Adrenal gland (tissue), 12 donors: ENCODE results near the gene CD247. TPM values are rescaled to one million over a fixed set of nuclear protein-coding genes. Genes with fewer than 3 reads are reported as not detected.

Experiments
- DNase-seq, 7 donors: peaks; one replicate each; pipeline ENCODE4 v3.0.0-alpha.2; 2019 to 2020
- H3K27ac ChIP-seq, 5 donors: fragments of 200-600 bp; sonication (generic) in 4 of 5; 1 replicate in 3 of 5; 2 replicates in 2 of 5; pipeline versions ENCODE4 v1.5.1 to v1.8.0; 2016 to 2020; ENCODE audit warnings: mild to moderate bottlenecking in 1 of 5
- H3K27me3 ChIP-seq: fragments of 200-600 bp; 2 replicates; pipeline ENCODE4 v1.8.0; 2021
- H3K36me3 ChIP-seq, 2 donors: fragments of 200-600 bp; replicated peaks in 1 of 2; 1 replicate in 1 of 2; 2 replicates in 1 of 2; pipeline versions ENCODE4 v1.5.1 to v1.8.0; 2018 to 2022
- H3K4me1 ChIP-seq, 2 donors: fragments of 200-600 bp; replicated peaks in 1 of 2; 1 replicate in 1 of 2; 2 replicates in 1 of 2; pipeline versions ENCODE4 v1.5.1 to v1.8.0; 2018 to 2021
- H3K4me3 ChIP-seq, 4 donors: fragments of 200-600 bp; sonication (generic) in 3 of 4; one replicate each; pipeline ENCODE4 v1.5.1; 2016 to 2018
- H3K9me3 ChIP-seq, 3 donors: fragments of 200-600 bp; sonication (generic) in 1 of 3; replicated peaks in 1 of 3; 1 replicate in 2 of 3; 2 replicates in 1 of 3; pipeline versions ENCODE4 v1.5.1 to v1.8.0; 2016 to 2021
- CTCF ChIP-seq, 6 experiments: fragments of 450-650 bp in 4 of 6; fragments of 200-600 bp in 2 of 6; sonication (generic) in 1 of 6; IDR thresholded peaks; 1 replicate in 5 of 6; 2 replicates in 1 of 6; pipeline versions ENCODE4 v1.5.1 to v1.8.0; 2016 to 2021; ENCODE audit warnings: antibody characterized with exemption in 6 of 6, mild to moderate bottlenecking in 2 of 6, moderate library complexity in 1 of 6
- POLR2A ChIP-seq, 2 donors: fragments of 450-650 bp; IDR thresholded peaks; one replicate each; pipeline ENCODE4 v1.6.1; 2017; ENCODE audit warnings: antibody characterized with exemption in 2 of 2, mild to moderate bottlenecking in 2 of 2, moderate library complexity in 1 of 2
- WGBS, 4 donors: extraction: QIAGEN DNeasy Blood & Tissue Kit in 2 of 4; methylation state at CpG; one replicate each; pipeline versions ENCODE4 v1.1.5 to v1.1.7; 2013 to 2017; 5-methylcytosine and 5-hydroxymethylcytosine counted together
- intact Hi-C, 2 donors: fragments of 100-400 bp; cut with DNase I; formaldehyde crosslinking; loops; one replicate each; pipeline versions ENCODE4 v1.14.1 to v1.15.0; 2022 to 2023
- polyA plus RNA-seq, 3 donors: library from polyadenylated mRNA; stranded (reverse); fragments of 200-250 nt in 2 of 3; fragments of 350-450 nt in 1 of 3; fragmentation: Illumina TruSeq in 1 of 3; extraction: RNeasy Lipid Tissue Mini Kit (QIAGEN cat#74804) in 1 of 3; gene quantifications; one replicate each; pipeline ENCODE4 v1.2.3, GENCODE V29; 2013 to 2014
- total RNA-seq, 9 donors: library from RNA; depleted of rRNA in 4 of 9; stranded (reverse); fragments of >200 nt in 4 of 9; fragments of 120-200 nt in 1 of 9; fragmentation: NEBNext Ultra II Directional in 1 of 9; extraction: Animal tissue kit (Norgen Biotek cat#: 25700) in 1 of 9; gene quantifications; one replicate each; pipeline versions ENCODE4 v1.1.0 to v1.2.4, GENCODE V29; 2013 to 2023
- donor health status: healthy with polysubstance abuse.
- donor health status: Bipolar disorder and iron deficiency.
- donor health status: DM: yes; HTN: yes; CAD: no.
- donor health status: DM: no; HTN: no; CAD: no.
- donor health status: DM: no; HTN: no; CAD: no.
- donor health status: DM: yes; HTN: yes; CAD: no.

CD247 gene
- total and polyA plus RNA-seq, 12 donors: 0.26 to 2.3 (median 1.2) TPM; not detected in 1

- TF ChIP-seq CTCF (IDR thresholded peaks at IDR 0.05) (no peak), POLR2A (IDR thresholded peaks at IDR 0.05) (peak in 1 of 2 donors; percentile 45)
- no peak overlapping the region for H3K4me3 ChIP-seq
- peak; percentile 81 to 94 (median 92) for DNase-seq
- no peaks in the 10 kb centered on the region for H3K27me3 ChIP-seq
- WGBS, 4 donors: 51 to 72% (median 60%) methylated on average over 26 to 30 of the region's 30 CpGs
- H3K4me1 ChIP-seq: no peaks in the 10 kb centered on the region
- no peaks in the 10 kb centered on the region for H3K36me3 ChIP-seq
- intact Hi-C loops: no loop called here
- H3K27ac ChIP-seq: peak overlapping the region in 2 of 5 donors; percentile 40 to 83
- no peaks in the 10 kb centered on the region for H3K9me3 ChIP-seq
Measured at GRCh38 chr1:167517535-167518330, 596 bp downstream of the CD247 start.

DNA sequence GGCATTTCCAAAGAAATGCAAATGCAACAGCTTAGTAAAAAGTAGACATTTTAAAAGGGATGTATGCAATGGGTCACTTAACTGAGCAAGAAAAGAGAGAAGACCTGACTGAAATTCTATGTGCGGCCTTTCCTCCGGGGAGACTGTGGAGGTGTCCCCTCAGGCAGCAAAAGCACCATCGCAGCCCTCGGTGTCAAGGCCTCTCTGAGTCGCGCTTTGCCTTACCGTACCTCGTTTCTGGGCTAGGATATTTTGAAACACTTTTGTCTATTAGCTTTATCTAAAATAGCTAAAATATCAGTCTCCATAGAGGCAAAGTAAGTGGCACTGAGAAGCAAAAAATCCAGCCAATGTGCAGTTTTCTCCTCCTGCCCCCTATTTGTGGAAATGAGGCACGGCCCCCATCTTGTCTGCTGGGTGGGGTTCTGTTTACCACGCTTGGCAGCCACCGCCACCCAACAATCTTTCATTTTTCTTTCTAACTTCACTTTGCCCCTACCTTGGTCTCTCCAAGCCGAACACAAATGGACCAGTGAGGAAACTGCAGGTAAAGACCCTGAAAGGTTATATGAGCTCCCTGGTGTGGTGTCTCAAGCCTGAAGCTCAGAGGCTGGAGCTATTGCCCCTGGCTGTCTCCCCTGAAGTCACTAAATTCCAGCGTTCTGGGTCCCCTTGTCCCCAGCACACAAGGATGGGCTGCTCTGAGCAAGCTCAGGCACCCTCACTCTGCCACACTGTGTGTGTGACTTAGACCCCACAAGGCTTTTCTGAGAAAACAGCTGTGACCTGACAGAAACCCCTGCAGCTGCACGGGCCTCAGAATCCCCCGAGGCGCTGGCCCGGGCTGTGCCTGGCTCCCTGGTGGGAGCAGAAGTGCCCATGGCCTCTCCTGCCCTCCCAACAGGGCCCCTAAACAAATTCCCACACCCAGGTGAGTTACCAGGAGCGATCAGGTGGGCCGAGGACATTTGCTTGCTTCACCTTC lies 1.6 kb downstream of the CD247 start:
- intact Hi-C loops: no loop called here
- Histone ChIP-seq H3K4me1 (no peaks in the 10 kb centered on the region), H3K36me3 (no peaks in the 10 kb centered on the region), H3K4me3 (no peak overlapping the region), H3K27me3 (no peaks in the 10 kb centered on the region), H3K9me3 (no peaks in the 10 kb centered on the region), H3K27ac (peak overlapping the region in 2 of 5 donors; percentile 40 to 83)
- WGBS, 4 donors: 84 to 93% (median 86%) methylated on average over 15 to 19 of the region's 19 CpGs
- TF ChIP-seq POLR2A (IDR thresholded peaks at IDR 0.05) (no peak), CTCF (IDR thresholded peaks at IDR 0.05) (no peak)
- no peak for DNase-seq

- no peaks in the 10 kb centered on the region for H3K36me3 ChIP-seq
- 89 to 99% (median 92%) methylated on average over 4 of the region's 4 CpGs for WGBS, 4 donors
- intact Hi-C loops: no loop called here
- H3K4me3 ChIP-seq: no peak overlapping the region
- no peak for DNase-seq
- no peaks in the 10 kb centered on the region for H3K9me3 ChIP-seq
- no peaks in the 10 kb centered on the region for H3K27me3 ChIP-seq
- H3K27ac ChIP-seq: no peak overlapping the region
- H3K4me1 ChIP-seq: no peaks in the 10 kb centered on the region
- TF ChIP-seq POLR2A (IDR thresholded peaks at IDR 0.05): no peak
- no peak for TF ChIP-seq CTCF (IDR thresholded peaks at IDR 0.05)
Measured at GRCh38 chr1:167515893-167516321, 2.4 kb downstream of the CD247 start.

- no peaks in the 10 kb centered on the region for H3K36me3 ChIP-seq
- no peak overlapping the region for H3K27ac ChIP-seq
- H3K4me1 ChIP-seq: no peaks in the 10 kb centered on the region
- no peak overlapping the region for H3K4me3 ChIP-seq
- no peaks in the 10 kb centered on the region for H3K27me3 ChIP-seq
- TF ChIP-seq CTCF (IDR thresholded peaks at IDR 0.05) (no peak), POLR2A (IDR thresholded peaks at IDR 0.05) (no peak)
- H3K9me3 ChIP-seq: no peaks in the 10 kb centered on the region
- intact Hi-C loops: no loop called here
- DNase-seq: no peak
- WGBS, 4 donors: 86 to 92% (median 89%) methylated on average over 3 of the region's 3 CpGs
Measured at GRCh38 chr1:167515461-167515860, 2.9 kb downstream of the CD247 start.
